Measurements from ENCODE around the gene B9D1. TPM values are rescaled to one million over a fixed set of nuclear protein-coding genes. Genes with fewer than 3 reads are reported as not detected.

Gene B9D1
- total and polyA plus RNA-seq, 2 experiments from 2014 or later = 35.2 to 63.5 TPM

GRCh38 chr17:19301274-19301951, 61.1 kb downstream of the B9D1 start:
- H3K27me3 ChIP-seq (ENCODE audit: insufficient read depth) = no peaks in the 10 kb centered on the region
- DNase-seq (ENCODE audit: low spot score) (no peak), ATAC-seq (no peak)
- H3K4me2 ChIP-seq = no peak overlapping the region
- H3F3A ChIP-seq (replicated peaks; ENCODE audit: low read depth) = no peaks in the 10 kb centered on the region
- H3K4me3 ChIP-seq = no peak overlapping the region
- no peak overlapping the region for H2AFZ ChIP-seq
- H3K9me3 Mint-ChIP-seq = no peaks in the 10 kb centered on the region
- H4K20me1 ChIP-seq (replicated peaks; ENCODE audit: insufficient read depth) = peaks cover 17% of the 10 kb centered on the region
- no peaks in the 10 kb centered on the region for H3K36me3 ChIP-seq (ENCODE audit: insufficient read depth)
- H3K4me1 Mint-ChIP-seq = peaks cover 17% of the 10 kb centered on the region
- no peak overlapping the region for H3K27ac ChIP-seq (ENCODE audit: low read depth)
- H3K36me3 Mint-ChIP-seq (ENCODE audit: low read depth) = no peaks in the 10 kb centered on the region; the same call in 1 of the 3 replicates
- no peaks in the 10 kb centered on the region; the same call in 1 of the 2 replicates for H3K4me1 ChIP-seq (ENCODE audit: insufficient read depth)
- TF ChIP-seq ZNF331 (CRISPR knock-in tag; IDR thresholded peaks at IDR 0.05; ENCODE audit: low read depth) (no peak), REST (IDR thresholded peaks at IDR 0.05; ENCODE audit: unreplicated experiment) (no peak), EZH2 (IDR thresholded peaks at IDR 0.05; ENCODE audit: low read depth, unreplicated experiment) (no peak), CREB1 (CRISPR knock-in tag; IDR thresholded peaks at IDR 0.05; ENCODE audit: low read depth) (no peak), NANOG (IDR thresholded peaks at IDR 0.05; ENCODE audit: borderline replicate concordance) (no peak), POLR2AphosphoS5 (IDR thresholded peaks at IDR 0.05; ENCODE audit: low read depth) (no peak), EZH2phosphoT487 (IDR thresholded peaks at IDR 0.05; ENCODE audit: unreplicated experiment) (no peak), JUNB (IDR thresholded peaks at IDR 0.05; ENCODE audit: unreplicated experiment) (no peak), ETS1 (IDR thresholded peaks at IDR 0.05) (no peak), ZNF462 (CRISPR knock-in tag; IDR thresholded peaks at IDR 0.05) (no peak), ZNF114 (CRISPR knock-in tag; IDR thresholded peaks at IDR 0.05) (no peak), STAT1 (IDR thresholded peaks at IDR 0.05; ENCODE audit: unreplicated experiment) (no peak)
- TF ChIP-seq, protein P1, sequence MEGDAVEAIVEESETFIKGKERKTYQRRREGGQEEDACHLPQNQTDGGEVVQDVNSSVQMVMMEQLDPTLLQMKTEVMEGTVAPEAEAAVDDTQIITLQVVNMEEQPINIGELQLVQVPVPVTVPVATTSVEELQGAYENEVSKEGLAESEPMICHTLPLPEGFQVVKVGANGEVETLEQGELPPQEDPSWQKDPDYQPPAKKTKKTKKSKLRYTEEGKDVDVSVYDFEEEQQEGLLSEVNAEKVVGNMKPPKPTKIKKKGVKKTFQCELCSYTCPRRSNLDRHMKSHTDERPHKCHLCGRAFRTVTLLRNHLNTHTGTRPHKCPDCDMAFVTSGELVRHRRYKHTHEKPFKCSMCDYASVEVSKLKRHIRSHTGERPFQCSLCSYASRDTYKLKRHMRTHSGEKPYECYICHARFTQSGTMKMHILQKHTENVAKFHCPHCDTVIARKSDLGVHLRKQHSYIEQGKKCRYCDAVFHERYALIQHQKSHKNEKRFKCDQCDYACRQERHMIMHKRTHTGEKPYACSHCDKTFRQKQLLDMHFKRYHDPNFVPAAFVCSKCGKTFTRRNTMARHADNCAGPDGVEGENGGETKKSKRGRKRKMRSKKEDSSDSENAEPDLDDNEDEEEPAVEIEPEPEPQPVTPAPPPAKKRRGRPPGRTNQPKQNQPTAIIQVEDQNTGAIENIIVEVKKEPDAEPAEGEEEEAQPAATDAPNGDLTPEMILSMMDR (conservative IDR thresholded peaks at IDR 0.05; ENCODE audit: low read depth in 2 of 2) = no peak
- no peaks in the 10 kb centered on the region for H3K9me2 ChIP-seq (ENCODE audit: insufficient read depth)
- no peak overlapping the region for H3K4me3 Mint-ChIP-seq
- peaks cover 18% of the 10 kb centered on the region for H3K79me2 ChIP-seq (replicated peaks; ENCODE audit: insufficient read depth)
- H3K27ac Mint-ChIP-seq = peak overlapping the region; percentile 84
- peaks cover 17% of the 10 kb centered on the region for H3K27me3 Mint-ChIP-seq (ENCODE audit: insufficient read depth, low read depth, poor library complexity)
